WERI-Rb-1 (cell line): ENCODE results near the gene NXN.
"Not testable (repeated sequence)": the region's sequence is repeated elsewhere in the genome, so short reads cannot be mapped to it uniquely, and the experiment has no call there.

Experiments
- DNase-seq: peaks from one replicate; pipeline ENCODE4 v3.0.0-alpha.2; 2020
- H3K27ac ChIP-seq: fragments of 250-450 bp; sonication (Bioruptor Pico); 2 replicates; pipeline ENCODE4 v1.5.1; 2020; ENCODE audit warnings: mild to moderate bottlenecking, moderate library complexity
- H3K27me3 ChIP-seq: fragments of 250-450 bp; sonication (Bioruptor Pico); 2 replicates; pipeline ENCODE4 v1.5.1; 2021; ENCODE audit warnings: mild to moderate bottlenecking, low read depth, moderate library complexity; ENCODE audit not compliant: insufficient read depth, severe bottlenecking
- H3K36me3 ChIP-seq: fragments of 250-450 bp; sonication (Bioruptor Pico); 2 replicates; pipeline ENCODE4 v1.5.1; 2020; ENCODE audit warnings: mild to moderate bottlenecking, moderate library complexity
- H3K4me3 ChIP-seq: 2 replicates; pipeline ENCODE4 v1.5.1; 2011; ENCODE audit warnings: low read depth, mild to moderate bottlenecking, control low read depth, low read length
- H3K9me3 ChIP-seq: fragments of 250-450 bp; sonication (Bioruptor Pico); 2 replicates; pipeline ENCODE4 v1.5.1; 2021; ENCODE audit warnings: mild to moderate bottlenecking, moderate library complexity; ENCODE audit not compliant: severe bottlenecking
- TF ChIP-seq, protein P1 (sequence below): IDR thresholded peaks from 2 replicates; pipeline ENCODE4 v1.5.1; 2011; ENCODE audit warnings: low read depth, mild to moderate bottlenecking, control low read depth, inconsistent platforms, low read length

NXN gene

DNA sequence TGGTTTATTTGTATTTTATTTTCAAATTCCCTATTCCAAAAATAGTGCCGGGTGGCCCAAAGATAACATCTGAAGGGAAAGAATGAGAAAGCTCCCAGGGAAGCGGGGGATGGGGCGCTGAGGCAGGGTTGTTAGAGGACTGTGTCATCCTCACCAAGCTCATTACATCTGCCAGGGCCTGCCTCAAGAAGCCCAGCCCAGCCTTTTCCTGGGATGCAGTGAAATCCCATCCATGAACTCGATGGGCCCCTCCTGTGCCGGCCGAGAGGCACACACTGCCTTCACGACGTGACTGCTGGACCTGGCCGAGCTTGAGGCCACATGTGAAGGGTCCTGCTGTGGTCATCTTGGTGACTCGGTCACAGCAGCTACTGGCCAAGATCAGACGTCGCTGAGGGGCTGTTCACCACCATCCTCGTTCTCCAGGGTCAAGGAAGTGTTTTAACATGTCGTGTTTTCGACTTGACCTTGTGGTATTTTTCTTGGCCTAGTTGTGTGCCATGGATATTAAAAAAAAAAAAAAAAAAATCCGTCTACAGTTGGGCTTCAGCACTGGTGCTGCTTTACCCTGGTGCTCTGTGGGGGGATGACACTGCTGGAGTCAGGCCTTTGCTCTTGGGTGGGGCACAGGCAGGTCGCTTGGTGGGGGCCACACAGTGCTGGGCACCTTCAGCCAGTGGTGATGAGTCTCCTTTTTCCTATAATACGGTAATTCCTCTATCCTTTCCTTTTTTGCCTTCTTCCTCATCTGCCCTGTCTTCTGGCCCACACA, 22.2 kb upstream of the NXN start:
- H3K4me3 ChIP-seq = no peak overlapping the region
- peak; percentile 23 for DNase-seq

DNA sequence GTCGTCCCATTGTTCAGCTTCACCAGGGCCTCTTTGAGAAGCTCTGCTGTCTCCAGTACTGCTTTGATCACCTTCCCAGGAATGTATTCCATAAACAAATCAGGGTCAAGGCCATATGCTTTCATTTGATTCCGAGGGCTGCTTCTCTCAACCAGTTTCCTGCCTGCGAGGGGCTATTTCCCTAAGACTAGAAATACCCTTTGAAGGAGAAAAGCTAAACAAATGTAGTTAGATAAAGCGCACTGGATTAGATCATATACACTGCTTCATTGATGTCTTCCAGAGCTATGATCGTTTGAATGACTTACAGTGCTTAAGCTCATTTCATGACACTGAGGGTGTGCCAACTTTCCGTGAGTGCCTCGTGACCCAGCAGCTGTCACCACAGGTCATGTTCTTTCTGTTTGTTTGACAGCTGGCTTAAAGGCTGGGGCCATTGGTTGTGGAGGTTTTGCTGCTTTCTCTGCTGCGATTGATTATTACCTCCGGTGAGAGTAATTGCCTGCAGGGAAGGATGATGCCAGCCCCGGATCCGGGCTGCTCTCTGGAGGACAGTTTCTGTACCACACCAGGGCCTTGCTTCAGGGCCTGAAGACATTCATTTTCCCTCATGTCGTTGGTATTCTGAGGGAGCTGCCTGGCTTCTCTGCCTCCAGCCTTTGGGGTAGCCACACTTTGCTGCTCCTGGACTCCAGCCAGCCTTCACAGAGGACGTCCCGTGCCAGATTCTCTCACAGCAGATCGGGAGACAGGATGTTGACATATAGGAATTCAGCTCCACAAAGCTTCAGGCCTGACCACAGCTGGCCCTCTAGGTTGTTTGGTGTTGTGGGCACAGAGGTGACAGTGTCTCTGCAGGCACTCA, 21.3 kb upstream of the NXN start:
- H3K36me3 ChIP-seq = peaks cover 69% of the 10 kb centered on the region
- no peak overlapping the region for H3K4me3 ChIP-seq
- no peak overlapping the region for H3K27ac ChIP-seq
- no peaks in the 10 kb centered on the region for H3K9me3 ChIP-seq
- no peaks in the 10 kb centered on the region for H3K27me3 ChIP-seq
- TF ChIP-seq, protein P1, sequence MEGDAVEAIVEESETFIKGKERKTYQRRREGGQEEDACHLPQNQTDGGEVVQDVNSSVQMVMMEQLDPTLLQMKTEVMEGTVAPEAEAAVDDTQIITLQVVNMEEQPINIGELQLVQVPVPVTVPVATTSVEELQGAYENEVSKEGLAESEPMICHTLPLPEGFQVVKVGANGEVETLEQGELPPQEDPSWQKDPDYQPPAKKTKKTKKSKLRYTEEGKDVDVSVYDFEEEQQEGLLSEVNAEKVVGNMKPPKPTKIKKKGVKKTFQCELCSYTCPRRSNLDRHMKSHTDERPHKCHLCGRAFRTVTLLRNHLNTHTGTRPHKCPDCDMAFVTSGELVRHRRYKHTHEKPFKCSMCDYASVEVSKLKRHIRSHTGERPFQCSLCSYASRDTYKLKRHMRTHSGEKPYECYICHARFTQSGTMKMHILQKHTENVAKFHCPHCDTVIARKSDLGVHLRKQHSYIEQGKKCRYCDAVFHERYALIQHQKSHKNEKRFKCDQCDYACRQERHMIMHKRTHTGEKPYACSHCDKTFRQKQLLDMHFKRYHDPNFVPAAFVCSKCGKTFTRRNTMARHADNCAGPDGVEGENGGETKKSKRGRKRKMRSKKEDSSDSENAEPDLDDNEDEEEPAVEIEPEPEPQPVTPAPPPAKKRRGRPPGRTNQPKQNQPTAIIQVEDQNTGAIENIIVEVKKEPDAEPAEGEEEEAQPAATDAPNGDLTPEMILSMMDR = no peak
- no peak for DNase-seq

More for the DNA sequence above, 22.2 kb upstream of the NXN start:
- H3K27ac ChIP-seq = no peak overlapping the region
- TF ChIP-seq, protein P1 = no peak
- H3K36me3 ChIP-seq = peaks cover 75% of the 10 kb centered on the region
- H3K27me3 ChIP-seq = no peaks in the 10 kb centered on the region
- no peaks in the 10 kb centered on the region for H3K9me3 ChIP-seq

DNA sequence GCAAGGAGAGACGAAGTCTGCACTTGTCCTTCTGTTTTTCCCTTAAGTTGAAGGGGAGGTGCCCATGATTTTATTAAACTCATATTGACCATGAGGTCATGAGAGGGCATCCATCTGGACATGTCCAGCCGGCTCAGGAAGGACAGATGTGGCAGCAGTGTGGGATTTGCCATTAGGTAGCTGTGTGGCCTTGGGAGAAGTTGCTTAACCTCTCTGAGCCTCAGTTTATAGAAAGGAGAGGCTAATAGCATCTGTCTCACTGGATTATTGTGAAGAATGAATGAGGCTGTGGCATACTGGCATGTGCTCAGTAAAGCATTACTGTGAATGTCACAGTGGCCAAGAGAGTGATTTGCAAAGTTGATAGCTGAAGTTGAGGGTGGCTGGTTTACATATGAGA, 18.5 kb upstream of the NXN start:
- DNase-seq = no peak
- no peak overlapping the region for H3K27ac ChIP-seq
- H3K4me3 ChIP-seq = peak overlapping the region; percentile 70

DNA sequence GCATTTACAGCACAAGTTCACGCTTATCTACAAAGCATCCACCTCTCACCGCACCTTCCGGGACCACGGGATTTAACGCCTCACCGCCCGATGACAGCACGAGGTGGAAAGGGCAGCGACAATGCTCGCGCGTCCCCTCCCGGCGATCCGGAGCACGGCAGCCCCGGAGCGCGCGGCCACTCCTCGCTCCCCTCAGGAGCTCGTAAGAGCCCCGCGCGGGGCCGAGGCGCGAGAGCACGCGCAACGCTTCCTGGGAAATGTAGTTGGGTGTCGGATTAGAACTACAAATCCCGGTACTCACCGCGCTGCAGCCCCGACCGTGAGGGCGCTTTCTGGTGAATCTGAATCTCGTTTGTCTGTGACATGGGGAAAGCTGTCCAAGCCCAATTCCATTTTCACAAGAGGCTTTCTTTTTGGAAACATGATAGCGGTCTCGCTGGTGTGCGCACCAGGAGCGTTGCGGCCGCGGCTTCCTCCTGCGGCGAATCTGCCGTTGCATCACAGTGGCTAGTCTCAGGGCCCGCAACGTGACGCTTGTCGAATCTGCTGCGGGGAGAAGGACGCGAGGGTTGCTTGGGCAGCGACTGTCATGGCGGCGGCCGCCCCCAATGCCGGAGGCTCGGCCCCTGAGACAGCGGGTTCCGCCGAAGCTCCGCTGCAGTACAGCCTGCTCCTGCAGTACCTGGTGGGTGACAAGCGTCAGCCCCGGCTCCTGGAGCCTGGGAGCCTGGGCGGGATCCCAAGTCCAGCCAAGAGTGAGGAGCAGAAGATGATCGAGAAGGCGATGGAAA, 17.2 kb upstream of the NXN start, which contains the start of gene TIMM22:
Gene TIMM22, plus strand, starts transcription at position 576 of the 791 bp plus-strand sequence. Its CDS starts 14 bp downstream, at position 590.
- peak; percentile 95 for DNase-seq
- Histone ChIP-seq H3K9me3 (peaks cover 3% of the 10 kb centered on the region), H3K4me3 (peak within 1 kb of the TSS; percentile 70), H3K27ac (peak within 1 kb of the TSS; percentile 96), H3K36me3 (peaks cover 31% of the 10 kb centered on the region), H3K27me3 (no peaks in the 10 kb centered on the region)
- TF ChIP-seq, protein P1 = peak; percentile 95

More for the DNA sequence above, 18.5 kb upstream of the NXN start:
- TF ChIP-seq, protein P1 = no peak
- H3K9me3 ChIP-seq = peaks cover 3% of the 10 kb centered on the region
- no peaks in the 10 kb centered on the region for H3K27me3 ChIP-seq
- peaks cover 45% of the 10 kb centered on the region for H3K36me3 ChIP-seq

DNA sequence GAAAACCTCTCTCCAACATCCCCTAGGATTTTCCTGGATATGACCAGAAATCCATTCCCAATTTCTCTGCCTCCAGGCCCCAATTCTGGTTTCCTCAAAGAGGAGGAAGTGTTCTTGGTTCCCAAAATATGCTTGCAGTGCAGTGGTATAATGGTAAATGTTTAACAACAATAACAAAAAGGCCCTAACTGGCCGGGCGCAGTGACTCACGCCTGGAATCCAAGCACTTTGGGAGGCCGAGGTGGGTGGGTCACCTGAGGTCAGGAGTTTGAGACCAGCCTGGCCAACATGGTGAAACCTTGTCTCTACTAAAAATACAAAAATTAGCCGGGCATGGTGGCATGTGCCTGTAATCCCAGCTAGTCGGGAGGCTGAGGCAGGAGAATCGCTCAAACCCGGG, 15.7 kb upstream of the NXN start:
- H3K4me3 ChIP-seq, H3K27ac ChIP-seq, H3K27me3 ChIP-seq, DNase-seq, H3K9me3 ChIP-seq: not testable (repeated sequence)
- H3K36me3 ChIP-seq = peaks cover 17% of the 10 kb centered on the region

DNA sequence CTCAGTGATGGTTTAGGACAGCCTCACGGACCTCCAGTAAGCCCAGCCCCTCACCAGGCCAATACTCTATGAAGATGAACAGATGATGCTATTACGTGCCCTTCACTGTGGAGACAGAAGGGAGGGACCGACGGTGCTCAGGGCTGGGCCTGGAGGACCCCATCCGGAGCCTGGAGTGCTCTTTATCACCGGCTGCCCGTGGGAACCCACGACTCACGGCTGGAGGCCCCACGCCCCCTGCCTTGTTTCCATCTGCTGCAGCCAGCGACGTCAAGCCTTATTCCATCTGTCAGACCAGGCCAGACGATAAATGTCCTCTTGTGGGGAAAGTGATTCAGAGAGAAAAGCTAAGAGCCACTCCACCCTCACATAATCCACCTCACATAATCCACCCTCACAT, 13.4 kb upstream of the NXN start:
- Histone ChIP-seq H3K27me3 (no peaks in the 10 kb centered on the region), H3K27ac (no peak overlapping the region), H3K36me3 (no peaks in the 10 kb centered on the region), H3K9me3 (peaks cover 3% of the 10 kb centered on the region), H3K4me3 (no peak overlapping the region)
- TF ChIP-seq, protein P1 = no peak
- DNase-seq = peak; percentile 21
